ENCODE results near the gene NPHS1. TPM values are rescaled to one million over a fixed set of nuclear protein-coding genes. Genes with fewer than 3 reads are reported as not detected.

Gene NPHS1
- total and polyA plus RNA-seq, 9 of the 15 experiments (the other 6 are each of a cell fraction or from before 2014, with no cell fraction given), result 0.01 to 0.28 (median 0.14) TPM; not detected in 5

GRCh38 chr19:35789978-35790944 lies 62.0 kb downstream of the NPHS1 start:
- Histone ChIP-seq H3K36me3 (ENCODE audit: control insufficient read depth, insufficient read depth, low read length) (no peaks in the 10 kb centered on the region), H3K79me2 (ENCODE audit: control insufficient read depth, insufficient read depth, low read length) (no peaks in the 10 kb centered on the region), H3K9me1 (ENCODE audit: control insufficient read depth, insufficient read depth, low read length) (no peaks in the 10 kb centered on the region), H3K9me3 (replicated peaks; ENCODE audit: control insufficient read depth, insufficient read depth, low read depth, low read length) (no peaks in the 10 kb centered on the region), H3K4me3 (no peak overlapping the region), H3K27ac (ENCODE audit: extremely low read depth, low read depth, low read length) (no peak overlapping the region), H3K4me2 (ENCODE audit: insufficient read depth, low read length) (no peak overlapping the region), H2AFZ (ENCODE audit: low read depth, low read length) (no peak overlapping the region), H3K9ac (ENCODE audit: insufficient read depth in 1 of 2, low read depth in 2 of 2, low read length in 2 of 2) (peak overlapping the region in 1 of 2 experiments; percentile 48; a peak in 1 of 4 replicates), H4K20me1 (replicated peaks; ENCODE audit: control insufficient read depth, insufficient read depth, low read length) (no peaks in the 10 kb centered on the region), H3K4me1 (replicated peaks in 1 of 2; ENCODE audit: control insufficient read depth in 2 of 2, insufficient read depth in 2 of 2, low read length in 2 of 2) (peaks cover 0 to 53% of the 10 kb centered on the region in 2 experiments; a peak in 3 of 5 replicates), H3K27me3 (ENCODE audit: control insufficient read depth in 2 of 2, insufficient read depth in 2 of 2, low read length in 2 of 2) (no peaks in the 10 kb centered on the region; a peak in 1 of 5 replicates)
- no TSS peak for BruUV-seq (replicated peaks)
- no peak for FAIRE-seq
- no peak for ATAC-seq
- in situ Hi-C loops (cut with MboI), result no loop called here
- 39% methylated on average over 12 of the region's 19 CpGs for WGBS (ENCODE audit: insufficient coverage, low coverage, missing lambda C conversion rate)
- ChIA-PET POLR2A (interaction anchor here (0.5 to 0.6 kb wide), 2 partner anchors 14 to 208 kb away, joined by 3 read pairs; no protein-coding TSS in a partner anchor), CTCF (ENCODE audit: low intra/inter-chr PET ratio) (no interaction called here)
- intact Hi-C loops (cut with micrococcal nuclease), result no loop called here
- DNase-seq (ENCODE audit: extremely low read depth in 1 of 4, low spot score in 3 of 4), result no peak
- 0 out of 2 replicates have a peak, but pooled peaks have one; percentile 22 for TF ChIP-seq ZFX (CRISPR knock-in tag; IDR thresholded peaks at IDR 0.05)
- TF ChIP-seq NR4A1 (CRISPR knock-in tag; IDR thresholded peaks at IDR 0.05), result no peak
- TF ChIP-seq NR4A1 (tag; IDR thresholded peaks at IDR 0.05), result no peak

Data from K562 (cell line).